ENCODE results near the gene DNAJC12.
"Not testable (repeated sequence)": the region's sequence is repeated elsewhere in the genome, so short reads cannot be mapped to it uniquely, and the experiment has no call there.

DNAJC12 gene

GRCh38 chr10:67837541-67838314, at the start of gene DNAJC12:
Gene DNAJC12 (minus strand): TSS chr10:67838188. CDS start chr10:67838011, 177 bp downstream.
- peaks cover 0 to 5% of the 10 kb centered on the region in 2 donors for H3K9me3 ChIP-seq (ENCODE audit: control insufficient read depth in 1 of 2, low read length in 2 of 2)
- no peaks in the 10 kb centered on the region for H3K4me1 ChIP-seq (ENCODE audit: control insufficient read depth in 1 of 2, insufficient read depth in 2 of 2, low read length in 2 of 2)
- H3K9ac ChIP-seq (ENCODE audit: low read depth in 1 of 2, low read length in 2 of 2) = no peak within 1 kb of the TSS
- no peaks in the 10 kb centered on the region for H3K27me3 ChIP-seq (ENCODE audit: control insufficient read depth in 1 of 2, insufficient read depth in 2 of 2, low read length in 2 of 2)
- no peak within 1 kb of the TSS for H3K27ac ChIP-seq (ENCODE audit: low read depth, low read length)
- peak within 1 kb of the TSS; percentile 6 to 25 for H3K4me3 ChIP-seq (ENCODE audit: low read depth in 1 of 2, low read length in 2 of 2)
- H3K36me3 ChIP-seq (ENCODE audit: control insufficient read depth in 1 of 2, insufficient read depth in 2 of 2, low read length in 2 of 2) = no peaks in the 10 kb centered on the region

- Histone ChIP-seq H3K4me1 (ENCODE audit: control insufficient read depth in 1 of 2, insufficient read depth in 2 of 2, low read length in 2 of 2) (peaks cover 6 to 15% of the 10 kb centered on the region in 2 donors), H3K36me3 (ENCODE audit: control insufficient read depth in 1 of 2, insufficient read depth in 2 of 2, low read length in 2 of 2) (peaks cover 13 to 25% of the 10 kb centered on the region in 2 donors), H3K9me3 (ENCODE audit: control insufficient read depth in 1 of 2, low read length in 2 of 2) (no peaks in the 10 kb centered on the region), H3K27ac (ENCODE audit: low read depth, low read length) (peak overlapping the region; percentile 87), H3K9ac (ENCODE audit: low read depth in 1 of 2, low read length in 2 of 2) (peak overlapping the region; percentile 72 to 81), H3K27me3 (ENCODE audit: control insufficient read depth in 1 of 2, insufficient read depth in 2 of 2, low read length in 2 of 2) (no peaks in the 10 kb centered on the region), H3K4me3 (ENCODE audit: low read depth in 1 of 2, low read length in 2 of 2) (peak overlapping the region; percentile 88 to 93)
These were observed 47.1 kb upstream of the DNAJC12 start for GRCh38 chr10:67884842-67885670.

GRCh38 chr10:67884313-67884841, 46.4 kb upstream of the DNAJC12 start, which contains the start of gene SIRT1:
Gene SIRT1 (plus strand): TSS chr10:67884656. CDS start chr10:67884722, 66 bp downstream.
- H3K4me3 ChIP-seq (ENCODE audit: low read depth in 1 of 2, low read length in 2 of 2) = peak within 1 kb of the TSS; percentile 88 to 93
- H3K9ac ChIP-seq (ENCODE audit: low read depth in 1 of 2, low read length in 2 of 2) = peak within 1 kb of the TSS; percentile 79 to 81
- H3K27ac ChIP-seq (ENCODE audit: low read depth, low read length) = peak within 1 kb of the TSS; percentile 87
- H3K4me1 ChIP-seq (ENCODE audit: control insufficient read depth in 1 of 2, insufficient read depth in 2 of 2, low read length in 2 of 2) = peaks cover 6 to 15% of the 10 kb centered on the region in 2 donors
- peaks cover 8 to 18% of the 10 kb centered on the region in 2 donors for H3K36me3 ChIP-seq (ENCODE audit: control insufficient read depth in 1 of 2, insufficient read depth in 2 of 2, low read length in 2 of 2)
- H3K27me3 ChIP-seq (ENCODE audit: control insufficient read depth in 1 of 2, insufficient read depth in 2 of 2, low read length in 2 of 2) = no peaks in the 10 kb centered on the region
- H3K9me3 ChIP-seq (ENCODE audit: control insufficient read depth in 1 of 2, low read length in 2 of 2) = no peaks in the 10 kb centered on the region

GRCh38 chr10:67883710-67884312, 45.8 kb upstream of the DNAJC12 start:
- Histone ChIP-seq H3K27me3 (ENCODE audit: control insufficient read depth in 1 of 2, insufficient read depth in 2 of 2, low read length in 2 of 2) (no peaks in the 10 kb centered on the region), H3K9ac (ENCODE audit: low read depth in 1 of 2, low read length in 2 of 2) (peak overlapping the region; percentile 79 to 81), H3K27ac (ENCODE audit: low read depth, low read length) (peak overlapping the region; percentile 87), H3K4me1 (ENCODE audit: control insufficient read depth in 1 of 2, insufficient read depth in 2 of 2, low read length in 2 of 2) (peaks cover 6 to 15% of the 10 kb centered on the region in 2 donors), H3K9me3 (ENCODE audit: control insufficient read depth in 1 of 2, low read length in 2 of 2) (no peaks in the 10 kb centered on the region), H3K4me3 (ENCODE audit: low read depth in 1 of 2, low read length in 2 of 2) (peak overlapping the region; percentile 88 to 93), H3K36me3 (ENCODE audit: control insufficient read depth in 1 of 2, insufficient read depth in 2 of 2, low read length in 2 of 2) (peaks cover 3 to 12% of the 10 kb centered on the region in 2 donors)

GRCh38 chr10:67878133-67878532, 40.1 kb upstream of the DNAJC12 start:
- H3K4me3 ChIP-seq (ENCODE audit: low read depth in 1 of 2, low read length in 2 of 2) = no peak overlapping the region
- H3K27me3 ChIP-seq (ENCODE audit: control insufficient read depth in 1 of 2, insufficient read depth in 2 of 2, low read length in 2 of 2) = no peaks in the 10 kb centered on the region
- H3K36me3 ChIP-seq (ENCODE audit: control insufficient read depth in 1 of 2, insufficient read depth in 2 of 2, low read length in 2 of 2) = no peaks in the 10 kb centered on the region
- no peaks in the 10 kb centered on the region for H3K4me1 ChIP-seq (ENCODE audit: control insufficient read depth in 1 of 2, insufficient read depth in 2 of 2, low read length in 2 of 2)
- no peaks in the 10 kb centered on the region for H3K9me3 ChIP-seq (ENCODE audit: control insufficient read depth in 1 of 2, low read length in 2 of 2)
- H3K27ac ChIP-seq (ENCODE audit: low read depth, low read length) = no peak overlapping the region
- H3K9ac ChIP-seq (ENCODE audit: low read depth in 1 of 2, low read length in 2 of 2) = no peak overlapping the region

- H3K4me3 ChIP-seq (ENCODE audit: low read depth in 1 of 2, low read length in 2 of 2); H3K4me1 ChIP-seq (ENCODE audit: control insufficient read depth in 1 of 2, insufficient read depth in 2 of 2, low read length in 2 of 2); H3K9ac ChIP-seq (ENCODE audit: low read depth in 1 of 2, low read length in 2 of 2); H3K36me3 ChIP-seq (ENCODE audit: control insufficient read depth in 1 of 2, insufficient read depth in 2 of 2, low read length in 2 of 2); H3K27ac ChIP-seq (ENCODE audit: low read depth, low read length); H3K27me3 ChIP-seq (ENCODE audit: control insufficient read depth in 1 of 2, insufficient read depth in 2 of 2, low read length in 2 of 2); H3K9me3 ChIP-seq (ENCODE audit: control insufficient read depth in 1 of 2, low read length in 2 of 2): not testable (repeated sequence)
These were observed 39.4 kb upstream of the DNAJC12 start for GRCh38 chr10:67877421-67877820.

- no peaks in the 10 kb centered on the region for H3K27me3 ChIP-seq (ENCODE audit: control insufficient read depth in 1 of 2, insufficient read depth in 2 of 2, low read length in 2 of 2)
- H3K36me3 ChIP-seq (ENCODE audit: control insufficient read depth in 1 of 2, insufficient read depth in 2 of 2, low read length in 2 of 2) = no peaks in the 10 kb centered on the region
- H3K9me3 ChIP-seq (ENCODE audit: control insufficient read depth in 1 of 2, low read length in 2 of 2) = no peaks in the 10 kb centered on the region
- H3K27ac ChIP-seq (ENCODE audit: low read depth, low read length) = no peak overlapping the region
- no peaks in the 10 kb centered on the region for H3K4me1 ChIP-seq (ENCODE audit: control insufficient read depth in 1 of 2, insufficient read depth in 2 of 2, low read length in 2 of 2)
- no peak overlapping the region for H3K9ac ChIP-seq (ENCODE audit: low read depth in 1 of 2, low read length in 2 of 2)
- H3K4me3 ChIP-seq (ENCODE audit: low read depth in 1 of 2, low read length in 2 of 2) = no peak overlapping the region
These were observed 37.6 kb upstream of the DNAJC12 start for GRCh38 chr10:67875340-67876238.

- Histone ChIP-seq H3K4me3 (ENCODE audit: low read depth in 1 of 2, low read length in 2 of 2) (no peak overlapping the region), H3K9me3 (ENCODE audit: control insufficient read depth in 1 of 2, low read length in 2 of 2) (no peaks in the 10 kb centered on the region), H3K27me3 (ENCODE audit: control insufficient read depth in 1 of 2, insufficient read depth in 2 of 2, low read length in 2 of 2) (no peaks in the 10 kb centered on the region), H3K27ac (ENCODE audit: low read depth, low read length) (no peak overlapping the region), H3K4me1 (ENCODE audit: control insufficient read depth in 1 of 2, insufficient read depth in 2 of 2, low read length in 2 of 2) (no peaks in the 10 kb centered on the region), H3K9ac (ENCODE audit: low read depth in 1 of 2, low read length in 2 of 2) (no peak overlapping the region), H3K36me3 (ENCODE audit: control insufficient read depth in 1 of 2, insufficient read depth in 2 of 2, low read length in 2 of 2) (no peaks in the 10 kb centered on the region)
These were observed 32.0 kb upstream of the DNAJC12 start for GRCh38 chr10:67869996-67870395.

- no peak overlapping the region for H3K4me3 ChIP-seq (ENCODE audit: low read depth in 1 of 2, low read length in 2 of 2)
- no peaks in the 10 kb centered on the region for H3K27me3 ChIP-seq (ENCODE audit: control insufficient read depth in 1 of 2, insufficient read depth in 2 of 2, low read length in 2 of 2)
- H3K27ac ChIP-seq (ENCODE audit: low read depth, low read length) = no peak overlapping the region
- no peaks in the 10 kb centered on the region for H3K36me3 ChIP-seq (ENCODE audit: control insufficient read depth in 1 of 2, insufficient read depth in 2 of 2, low read length in 2 of 2)
- no peaks in the 10 kb centered on the region for H3K4me1 ChIP-seq (ENCODE audit: control insufficient read depth in 1 of 2, insufficient read depth in 2 of 2, low read length in 2 of 2)
- no peak overlapping the region for H3K9ac ChIP-seq (ENCODE audit: low read depth in 1 of 2, low read length in 2 of 2)
- no peaks in the 10 kb centered on the region for H3K9me3 ChIP-seq (ENCODE audit: control insufficient read depth in 1 of 2, low read length in 2 of 2)
These were observed 30.1 kb upstream of the DNAJC12 start for GRCh38 chr10:67868132-67868531.

Data from duodenal mucosa (tissue), 2 donors.